Stimulated activated CD4-positive, alpha-beta T cell treated with anti-CD3 and anti-CD28 coated beads, Interleukin-12 subunit alpha, Interleukin-12 subunit beta, amount 100 ng/mL, for 24 hours (primary cell): Measurements from ENCODE around the gene POU2AF3.

Source experiments
- DNase-seq, 2 experiments: peaks; one replicate each; pipeline ENCODE4 v3.0.0-alpha.2; 2020; ENCODE audit warnings: low read depth in 2 of 2

Gene POU2AF3

DNA sequence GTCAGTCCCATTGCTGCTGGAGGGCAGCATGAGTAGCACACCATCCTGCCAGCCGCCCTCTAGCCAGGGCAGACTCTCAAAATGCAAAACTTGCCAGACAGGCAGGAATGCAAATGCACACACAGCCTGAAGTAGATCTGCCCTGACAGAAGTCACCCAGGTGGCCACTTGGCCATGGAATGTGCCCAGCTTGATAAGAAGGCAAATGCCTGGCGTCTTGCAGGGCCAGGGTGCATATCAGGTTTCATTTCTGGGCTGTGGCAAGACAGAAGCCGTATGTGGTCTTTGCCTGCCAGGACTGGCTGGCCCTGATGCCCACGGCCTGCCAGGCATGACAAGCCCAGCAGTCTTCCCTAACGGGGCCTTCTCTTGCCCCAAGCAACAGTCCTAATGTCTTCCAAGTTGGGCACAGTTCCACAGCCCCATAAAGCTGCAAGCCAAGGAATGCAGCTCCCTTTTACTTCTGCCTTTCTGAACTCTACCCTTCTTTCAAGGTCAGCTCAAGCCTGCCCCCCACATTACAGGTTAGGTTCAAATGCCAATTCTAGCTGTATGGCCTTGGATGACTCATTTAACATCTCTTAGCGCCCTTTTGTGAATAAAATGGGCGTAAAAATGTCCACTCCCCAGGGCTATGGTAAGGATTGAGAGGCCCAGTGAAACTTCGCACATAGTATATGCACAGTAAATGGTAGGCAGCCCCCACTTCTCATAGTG lies 29.7 kb downstream of the POU2AF3 start:
- DNase-seq: no peak

DNA sequence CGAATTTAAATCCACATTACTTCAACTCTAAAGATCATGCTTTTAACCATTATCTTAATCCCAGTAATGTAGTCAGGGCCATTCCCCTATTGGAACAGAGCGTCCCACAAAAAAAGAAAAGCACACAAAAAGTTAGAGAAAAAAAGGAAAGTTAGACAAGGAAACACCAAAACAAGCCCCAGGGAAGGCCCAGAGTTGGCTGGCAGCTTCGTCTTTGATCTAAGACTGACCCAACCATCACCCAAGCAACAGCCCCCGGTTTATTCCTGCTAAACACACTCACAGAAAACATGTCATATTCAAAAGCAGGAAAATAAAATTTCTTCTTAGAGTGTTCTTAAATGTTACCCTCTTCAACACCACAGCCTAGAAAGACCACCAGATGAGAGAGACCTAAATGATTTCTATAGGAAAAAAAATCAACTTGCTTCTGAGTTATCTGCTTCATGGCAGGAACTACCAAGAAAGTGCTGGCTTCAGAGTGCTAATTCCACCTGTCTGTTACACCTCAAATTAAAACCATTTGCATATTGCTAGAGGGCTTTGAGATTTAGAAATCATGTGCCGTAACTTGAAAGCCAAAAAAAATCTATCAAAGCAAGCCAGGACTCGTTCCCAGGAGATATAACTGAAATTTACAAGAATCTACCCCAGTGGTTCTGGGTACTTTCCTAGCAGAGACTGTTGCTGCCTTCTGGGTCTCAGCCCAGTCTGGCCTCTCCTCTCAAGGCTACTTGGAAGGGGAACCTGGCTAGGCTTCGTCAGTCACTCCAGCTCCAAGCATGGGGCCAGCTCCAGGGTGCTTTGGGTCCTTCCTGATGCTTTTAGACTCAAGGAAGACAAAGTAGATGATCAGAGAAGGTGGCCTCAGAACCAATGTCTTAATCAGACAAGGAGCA lies 31.2 kb downstream of the POU2AF3 start:
- DNase-seq: no peak

DNA sequence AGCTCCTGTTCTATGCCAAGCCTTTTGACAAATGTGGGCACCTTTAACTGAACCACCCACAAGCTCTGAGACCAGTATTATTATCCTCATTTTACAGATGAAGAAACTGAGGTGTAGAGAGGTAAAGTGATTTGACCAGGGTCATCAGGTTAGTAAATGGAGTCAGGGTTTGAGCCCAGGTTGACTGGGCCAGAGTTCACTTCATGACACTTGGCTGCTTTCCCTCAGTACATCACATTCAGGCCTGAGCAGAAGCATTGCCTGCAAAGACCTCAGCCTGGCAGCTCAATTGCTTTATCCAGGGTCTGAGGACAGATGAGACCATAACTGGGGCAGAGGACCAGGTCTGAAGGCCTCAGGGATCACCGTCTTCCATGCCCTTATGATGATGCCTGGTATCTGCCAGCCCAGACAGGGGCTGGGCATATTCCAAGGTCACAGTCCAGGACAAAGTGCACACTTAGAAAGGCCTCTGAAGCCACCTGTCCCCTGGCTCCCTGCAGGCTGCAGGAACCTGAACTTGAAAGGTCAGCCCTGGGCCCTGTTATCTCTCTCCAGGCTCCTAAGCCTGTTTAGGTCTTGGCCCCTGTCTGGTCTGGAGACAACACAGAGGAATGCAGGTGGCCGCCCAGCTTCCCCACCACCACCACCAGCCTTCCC lies 32.0 kb downstream of the POU2AF3 start:
- no peak for DNase-seq

DNA sequence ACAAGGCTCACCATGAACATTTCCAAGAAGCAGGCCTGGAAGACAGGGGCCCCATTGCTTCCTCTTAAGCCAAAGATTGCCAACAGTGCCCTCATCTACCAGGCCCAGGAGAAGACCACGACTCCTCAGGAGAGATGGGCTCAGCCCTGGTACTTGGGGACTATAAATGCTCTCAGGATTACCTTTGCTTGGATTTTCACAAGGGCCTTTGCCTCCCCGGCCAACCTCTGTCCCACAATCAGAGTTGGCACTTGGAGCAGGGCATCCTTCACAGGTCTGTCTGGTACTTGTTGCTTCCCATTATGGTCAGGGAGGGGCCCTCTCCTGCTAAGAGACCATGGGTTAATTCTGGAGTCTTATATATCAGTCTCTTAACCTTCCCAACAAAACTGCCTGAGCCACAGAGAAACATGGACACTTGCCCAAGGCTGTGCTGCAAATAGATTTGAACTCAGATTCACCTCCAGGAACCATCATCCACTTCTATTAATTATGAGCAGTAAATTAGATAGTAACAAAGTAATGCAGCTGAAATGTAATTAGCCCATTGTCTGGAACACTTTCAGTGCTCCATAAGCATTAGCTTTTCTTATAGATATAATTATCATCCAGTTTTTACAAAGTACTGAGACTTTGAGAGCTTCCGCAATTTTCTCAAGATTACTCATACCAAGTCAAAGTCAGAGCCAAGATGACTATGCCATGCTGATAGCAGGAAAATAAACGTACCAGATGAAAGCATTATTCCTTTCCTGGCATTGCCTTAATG lies 33.5 kb downstream of the POU2AF3 start:
- DNase-seq: no peak

DNA sequence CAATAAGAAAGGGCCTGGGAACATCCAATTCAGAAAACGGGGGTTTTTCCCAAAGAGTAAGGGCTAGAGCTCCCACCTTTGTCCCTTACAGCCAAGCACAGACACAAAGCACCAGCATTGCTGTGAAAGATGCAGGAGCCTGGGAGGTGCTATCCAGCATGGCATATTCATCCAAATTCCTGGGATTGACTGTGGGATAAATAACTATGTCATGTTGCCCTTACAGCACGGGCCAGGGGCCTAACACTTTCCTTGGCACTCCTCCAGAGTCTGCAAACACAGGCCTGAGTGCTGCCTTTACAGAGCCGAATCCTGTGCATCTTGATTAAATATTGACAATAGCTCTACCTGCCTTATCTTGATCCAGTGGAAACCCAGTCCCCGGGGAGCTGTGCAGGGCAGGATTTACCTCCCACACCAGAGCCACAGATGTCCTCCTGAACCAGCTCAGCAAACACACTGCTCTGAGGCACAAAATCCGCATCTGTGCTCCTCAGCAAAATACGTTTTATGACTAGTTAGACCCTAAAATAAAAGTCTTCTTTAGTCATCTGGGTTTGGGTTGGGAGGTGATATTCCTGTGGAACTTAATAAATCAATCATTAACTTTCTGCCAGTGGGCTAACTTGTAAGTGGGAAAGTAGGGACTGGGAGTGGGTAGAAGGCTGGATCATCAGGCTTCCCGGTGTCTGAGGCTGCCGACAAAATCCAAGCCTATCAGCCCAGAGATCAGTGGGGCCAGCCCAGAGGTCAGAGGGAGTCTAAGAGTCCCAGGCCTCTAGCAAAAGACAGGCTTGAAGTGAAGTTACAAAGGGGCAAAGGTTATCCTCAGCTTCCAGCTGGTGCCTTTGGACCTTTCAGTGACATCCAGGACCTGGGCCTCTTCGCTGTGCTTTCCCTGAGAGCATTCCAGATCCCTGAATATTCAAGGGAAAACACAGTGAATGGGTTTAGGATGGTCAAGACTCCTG lies 36.5 kb downstream of the POU2AF3 start:
- no peak for DNase-seq

DNA sequence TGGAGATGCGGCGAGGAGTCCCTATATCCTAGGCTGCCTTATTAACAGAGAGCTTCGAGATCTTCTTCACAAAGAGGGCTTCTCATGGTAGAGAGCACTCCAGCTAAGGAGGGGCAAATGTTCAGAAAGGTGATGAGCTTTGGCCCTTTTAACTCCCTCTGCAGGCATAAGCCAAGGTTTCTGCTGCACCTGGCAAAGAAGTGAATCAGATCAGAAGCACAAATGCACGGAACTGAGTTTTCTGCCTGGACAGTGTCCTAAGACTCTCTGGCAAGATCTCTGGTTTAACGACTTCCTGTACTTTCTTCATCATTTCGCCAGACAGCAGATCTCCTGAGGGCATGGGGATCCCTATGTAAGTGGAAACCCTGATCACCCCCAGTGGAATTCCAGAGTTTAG lies 37.2 kb downstream of the POU2AF3 start:
- no peak for DNase-seq

DNA sequence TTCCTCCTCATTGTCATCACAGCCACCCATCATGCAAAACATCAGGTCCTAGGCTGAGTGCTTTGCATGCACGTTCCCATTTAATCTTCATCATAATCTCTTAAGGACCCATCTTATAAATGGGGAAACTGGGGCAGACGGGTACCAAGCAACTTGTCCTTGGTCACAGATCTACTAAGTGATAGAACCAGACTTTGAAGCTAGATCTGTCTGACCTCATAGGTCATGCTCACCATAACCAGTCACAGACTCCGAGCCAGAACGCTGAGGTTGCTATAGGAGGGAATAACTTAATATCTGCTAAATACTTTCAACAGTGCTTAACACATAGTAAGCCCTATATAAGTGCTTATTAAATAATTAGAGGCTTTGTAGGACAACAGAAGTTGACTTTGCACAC lies 37.7 kb downstream of the POU2AF3 start:
- DNase-seq: no peak

DNA sequence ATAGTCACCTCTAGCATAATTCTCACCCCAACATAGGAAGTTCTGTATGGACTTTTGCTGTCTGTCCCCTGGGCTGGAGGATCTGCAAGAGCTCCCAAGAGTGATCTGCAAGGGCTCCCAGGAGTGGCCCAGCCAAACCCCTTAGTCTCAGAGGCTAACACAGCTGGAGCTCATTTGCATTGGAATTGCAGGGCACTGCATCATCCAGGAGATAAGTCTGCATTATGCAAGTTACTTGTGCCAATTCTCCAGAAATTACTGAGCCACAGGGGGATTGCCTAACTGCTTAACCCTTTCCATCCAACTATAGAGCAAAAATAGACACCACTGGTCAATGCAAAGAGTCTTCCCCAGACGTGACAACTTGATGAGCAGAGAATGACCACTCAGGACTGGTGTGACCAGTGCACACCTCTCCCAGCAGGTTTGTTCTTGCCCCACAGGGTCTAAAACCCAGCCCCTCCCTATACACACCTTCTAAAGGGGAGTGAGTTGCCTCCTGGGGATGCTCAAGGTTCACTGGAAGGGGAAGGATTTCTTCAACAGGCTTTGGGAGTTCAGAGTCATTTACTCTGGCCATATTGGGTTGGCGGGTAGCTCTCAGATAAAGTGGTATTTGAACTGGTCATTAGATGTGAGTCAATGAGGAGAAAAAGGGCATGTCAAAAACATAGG lies 38.4 kb downstream of the POU2AF3 start:
- DNase-seq: no peak

DNA sequence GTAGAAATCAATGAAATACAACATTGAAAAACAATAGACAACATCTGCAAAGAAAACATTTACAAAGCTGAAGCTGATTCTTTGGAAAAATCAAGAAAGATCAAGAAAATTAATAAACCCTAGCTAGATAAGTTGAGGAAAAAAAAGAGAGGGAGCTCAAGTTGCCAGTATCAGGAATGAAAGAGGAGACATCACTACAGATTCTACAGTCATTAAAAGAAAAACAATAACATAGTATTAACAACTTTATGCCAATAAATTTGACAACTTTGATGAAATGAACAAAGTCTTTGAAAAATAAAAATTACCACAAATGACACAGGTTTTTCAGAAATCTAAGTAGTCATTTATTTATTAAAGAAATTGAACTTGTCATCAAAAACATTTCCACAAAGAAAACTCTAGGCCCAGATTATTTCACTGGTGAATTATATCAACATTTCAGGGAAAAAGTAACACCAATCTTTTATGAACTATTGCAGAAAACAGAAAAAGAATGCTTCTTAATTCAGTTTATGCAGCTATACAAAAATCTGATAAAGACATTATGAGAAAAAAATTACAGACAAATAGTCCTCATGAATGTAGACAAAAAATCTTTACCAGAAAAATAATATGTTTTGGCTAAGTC lies 41.5 kb downstream of the POU2AF3 start:
- DNase-seq: no peak

DNA sequence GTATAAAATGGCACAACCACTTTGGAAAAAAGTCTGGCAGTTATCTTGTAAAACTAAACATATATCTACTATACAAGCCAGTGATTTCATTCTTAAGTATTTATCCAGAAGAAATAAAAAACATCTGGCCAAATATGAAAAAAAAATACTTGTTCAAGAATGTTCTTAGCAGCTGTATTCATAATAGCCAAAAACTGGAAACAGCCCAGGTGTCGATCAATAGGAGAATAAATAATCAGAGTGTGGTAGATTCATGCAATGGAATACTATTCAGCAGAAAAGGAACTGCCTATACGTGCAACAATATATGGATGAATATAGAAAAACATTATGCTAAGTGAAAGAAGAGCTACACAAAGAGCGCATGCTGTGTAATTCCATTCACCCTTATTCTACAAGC lies 44.0 kb downstream of the POU2AF3 start:
- no peak for DNase-seq

DNA sequence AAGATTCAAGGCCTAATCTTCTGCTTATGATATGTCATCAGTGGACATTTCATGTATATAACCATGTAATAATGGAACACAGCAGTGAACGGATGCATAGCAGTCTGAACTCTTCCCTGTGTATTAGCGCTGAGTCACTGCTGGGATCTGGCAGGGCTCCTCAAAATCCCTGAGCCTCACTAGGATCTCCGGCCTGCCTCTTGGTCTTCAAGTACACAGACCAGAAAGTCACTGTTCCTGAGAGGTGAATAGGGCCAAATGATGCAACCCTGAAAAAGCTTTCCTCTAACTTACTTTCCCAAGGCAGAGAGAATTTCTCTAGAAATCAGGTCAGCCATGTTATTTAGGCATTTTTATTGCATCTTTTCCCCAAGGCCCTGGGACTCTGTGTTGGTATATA lies 45.7 kb downstream of the POU2AF3 start:
- DNase-seq: no peak

DNA sequence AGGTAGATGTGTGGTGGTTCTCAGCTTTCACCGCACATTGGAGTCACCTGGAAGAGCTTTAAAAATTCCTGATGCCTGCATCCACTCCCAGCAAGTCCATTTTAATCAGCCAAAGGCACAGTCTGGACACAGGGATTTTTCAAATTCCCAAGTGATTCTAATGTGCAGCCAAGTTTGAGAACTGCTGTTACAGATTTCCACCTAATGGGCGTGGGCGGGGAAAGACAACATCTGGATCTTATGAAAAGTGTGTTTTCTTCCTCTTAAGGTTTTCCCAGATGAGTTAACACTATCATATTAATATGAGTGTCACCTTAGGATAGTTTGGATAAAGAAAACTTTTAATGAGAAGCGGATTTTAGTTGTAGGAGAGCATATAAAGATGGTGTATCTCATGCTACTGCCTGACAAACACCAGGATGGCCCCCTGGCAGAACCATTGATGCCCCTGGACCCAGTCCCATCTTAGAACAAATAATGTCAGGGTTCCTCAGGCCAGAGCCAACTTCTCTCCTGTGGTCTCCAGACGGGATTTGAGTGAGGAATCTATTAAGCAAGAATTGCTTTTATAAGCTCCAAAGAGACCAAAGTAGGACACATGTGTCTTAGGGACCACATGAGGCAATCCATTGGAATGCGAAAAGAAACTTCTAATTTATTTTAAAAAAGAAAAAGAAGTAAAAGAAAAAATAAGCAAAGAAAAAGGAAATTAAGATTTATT lies 48.8 kb downstream of the POU2AF3 start:
- DNase-seq: no peak

DNA sequence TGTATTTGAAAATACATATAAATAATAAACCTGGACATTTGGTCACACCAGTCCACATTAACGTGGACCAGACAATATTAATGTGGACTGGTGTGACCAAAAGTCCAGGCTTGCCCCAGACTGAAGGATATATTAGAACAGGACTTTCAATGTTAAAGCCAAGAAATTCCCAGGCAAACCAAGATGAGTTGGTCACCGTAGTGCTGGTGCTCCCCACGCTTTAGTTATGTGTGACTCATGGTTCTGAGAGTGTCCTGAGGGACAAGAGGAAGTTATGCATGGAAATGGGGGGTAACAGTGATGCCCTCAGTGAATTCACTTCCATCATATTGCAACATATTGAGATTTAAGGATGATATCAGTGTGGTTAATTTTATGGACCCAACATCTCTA lies 49.4 kb downstream of the POU2AF3 start:
- no peak for DNase-seq

DNA sequence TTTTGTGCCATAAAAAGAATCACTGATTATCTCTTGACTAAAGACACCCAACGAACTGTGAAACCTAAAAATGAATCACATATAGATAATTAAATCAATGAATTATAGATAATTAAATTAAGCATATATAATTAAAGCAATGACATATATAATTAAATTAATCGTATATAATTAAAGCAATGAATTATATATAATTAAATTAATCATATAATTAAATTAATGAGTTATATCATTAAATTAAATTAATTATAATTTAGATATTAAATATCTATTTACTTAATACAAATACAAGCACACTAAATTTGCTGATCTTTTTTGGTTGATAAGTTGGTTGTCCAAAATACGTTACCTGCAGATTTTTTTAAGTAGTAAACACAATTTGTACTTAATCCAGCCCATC lies 49.8 kb downstream of the POU2AF3 start:
- DNase-seq: no peak

DNA sequence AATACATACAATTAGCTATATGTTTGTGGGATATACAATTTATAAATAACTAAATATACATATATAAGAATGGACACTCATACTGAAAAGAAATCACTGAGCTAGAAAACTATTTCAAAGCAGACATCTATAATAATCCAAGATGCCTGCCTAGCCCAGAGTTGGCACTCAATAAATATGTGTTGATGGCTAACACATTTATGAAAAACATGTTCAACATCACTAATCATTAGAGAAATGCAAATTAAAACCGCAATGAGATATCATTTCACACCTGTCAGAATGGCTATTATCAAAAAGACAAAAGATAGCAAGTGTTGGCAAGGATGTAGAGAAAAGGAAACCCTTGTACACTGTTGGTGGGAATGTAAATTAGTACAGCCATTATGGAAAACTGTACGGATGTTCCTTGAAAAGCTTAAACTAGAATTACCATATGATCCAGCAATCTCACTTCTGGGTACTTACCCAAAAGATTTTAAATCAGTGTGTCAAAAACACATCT lies 50.9 kb downstream of the POU2AF3 start:
- no peak for DNase-seq

DNA sequence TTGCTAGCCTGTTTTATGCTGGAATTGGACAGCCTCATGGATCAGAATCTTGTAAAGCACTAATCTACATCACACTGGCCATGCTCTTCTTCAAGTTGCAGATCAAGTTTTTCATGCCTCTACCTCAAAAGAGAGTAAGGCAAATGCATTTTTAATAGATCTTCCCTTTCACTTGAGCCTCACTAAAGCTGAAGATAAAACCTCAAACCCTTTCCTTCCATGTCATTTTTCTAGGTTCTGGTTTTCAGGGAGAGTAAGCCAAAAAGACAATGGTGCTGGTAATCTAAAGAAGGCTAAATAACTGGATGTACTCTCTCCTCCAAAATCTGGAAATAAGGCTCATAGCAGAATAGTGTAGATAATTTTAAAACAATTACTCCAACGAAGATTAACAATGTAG lies 52.5 kb downstream of the POU2AF3 start:
- no peak for DNase-seq

DNA sequence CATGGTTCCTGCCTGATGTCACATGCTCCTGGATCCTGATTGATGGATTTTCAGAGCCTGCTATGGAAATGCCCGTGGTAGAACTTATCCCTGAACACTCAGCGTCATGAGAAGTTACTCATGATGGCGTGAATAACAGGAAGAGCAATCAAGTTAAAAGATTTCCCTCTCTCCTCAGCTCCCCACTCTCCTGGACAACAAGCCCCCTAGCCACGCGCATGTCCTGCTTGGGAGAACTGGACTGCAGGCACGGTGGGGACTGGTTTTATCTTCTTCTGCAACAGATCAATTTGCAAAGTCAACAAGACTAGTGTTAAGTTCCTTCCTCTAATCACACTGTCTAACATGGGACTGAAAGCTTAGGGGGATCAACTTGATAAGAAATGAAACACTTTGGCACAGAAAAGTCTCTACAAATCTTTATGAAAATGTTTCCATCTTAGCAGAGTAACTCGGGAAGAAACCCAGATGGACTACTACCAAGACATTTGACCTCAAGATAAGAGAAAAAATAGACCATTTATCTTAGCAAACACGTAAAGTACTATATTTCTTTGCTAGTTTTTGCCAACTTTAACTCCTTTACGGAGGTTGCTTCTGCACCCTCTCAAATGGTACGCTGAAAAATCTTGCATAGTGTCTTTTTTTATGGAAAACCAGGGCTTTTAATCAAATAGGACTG lies 53.2 kb downstream of the POU2AF3 start:
- no peak for DNase-seq

DNA sequence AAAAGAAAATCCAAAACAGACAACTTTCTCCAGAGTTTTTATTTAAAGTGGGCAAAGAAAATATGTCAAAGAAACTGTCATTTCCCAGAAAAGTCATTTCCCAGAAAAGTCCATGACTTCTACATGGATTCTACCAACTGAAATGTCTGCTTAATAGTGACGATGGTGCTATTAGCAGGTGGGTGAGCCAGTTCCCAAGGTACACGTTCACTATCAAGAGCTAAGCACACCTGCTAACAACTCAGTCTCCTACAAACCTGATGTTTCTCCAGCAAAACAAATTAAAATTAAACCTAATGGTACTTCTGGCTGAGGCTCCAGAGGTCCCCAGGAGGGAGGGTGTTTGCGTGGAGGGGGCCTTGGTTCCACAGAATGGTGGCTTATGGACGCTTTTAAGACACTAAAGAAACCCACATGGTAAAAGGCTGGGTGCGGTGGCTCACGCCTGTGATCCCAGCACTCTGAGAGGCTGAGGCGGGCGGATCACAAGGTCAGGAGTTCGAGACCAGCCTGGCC lies 53.9 kb downstream of the POU2AF3 start:
- no peak for DNase-seq
